Measurements from ENCODE around the gene HMG20A.

DNA sequence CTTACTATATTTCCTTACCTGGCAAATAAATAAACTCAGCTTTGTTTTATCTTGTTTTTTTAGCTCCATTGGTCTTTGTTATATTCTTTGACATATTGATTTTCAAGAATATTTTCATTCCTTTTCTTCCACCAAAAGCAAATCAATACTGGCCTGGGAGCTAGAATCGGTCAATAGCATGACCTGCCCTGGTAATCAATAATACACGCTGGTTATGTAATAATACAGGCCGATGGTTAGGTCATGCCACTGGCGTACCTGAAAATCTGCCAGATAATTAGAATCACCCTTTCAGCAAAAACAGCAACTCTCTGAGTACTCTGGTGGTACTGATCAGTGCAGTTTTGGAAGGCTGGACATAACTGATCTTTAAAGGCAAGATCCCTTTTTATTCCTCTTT lies 40.7 kb upstream of the HMG20A start:
- no peak for TF ChIP-seq POLR2A (IDR thresholded peaks at IDR 0.05)
- TF ChIP-seq, protein P1, sequence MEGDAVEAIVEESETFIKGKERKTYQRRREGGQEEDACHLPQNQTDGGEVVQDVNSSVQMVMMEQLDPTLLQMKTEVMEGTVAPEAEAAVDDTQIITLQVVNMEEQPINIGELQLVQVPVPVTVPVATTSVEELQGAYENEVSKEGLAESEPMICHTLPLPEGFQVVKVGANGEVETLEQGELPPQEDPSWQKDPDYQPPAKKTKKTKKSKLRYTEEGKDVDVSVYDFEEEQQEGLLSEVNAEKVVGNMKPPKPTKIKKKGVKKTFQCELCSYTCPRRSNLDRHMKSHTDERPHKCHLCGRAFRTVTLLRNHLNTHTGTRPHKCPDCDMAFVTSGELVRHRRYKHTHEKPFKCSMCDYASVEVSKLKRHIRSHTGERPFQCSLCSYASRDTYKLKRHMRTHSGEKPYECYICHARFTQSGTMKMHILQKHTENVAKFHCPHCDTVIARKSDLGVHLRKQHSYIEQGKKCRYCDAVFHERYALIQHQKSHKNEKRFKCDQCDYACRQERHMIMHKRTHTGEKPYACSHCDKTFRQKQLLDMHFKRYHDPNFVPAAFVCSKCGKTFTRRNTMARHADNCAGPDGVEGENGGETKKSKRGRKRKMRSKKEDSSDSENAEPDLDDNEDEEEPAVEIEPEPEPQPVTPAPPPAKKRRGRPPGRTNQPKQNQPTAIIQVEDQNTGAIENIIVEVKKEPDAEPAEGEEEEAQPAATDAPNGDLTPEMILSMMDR (IDR thresholded peaks at IDR 0.05), result no peak

All from Peyer's patch (tissue), 4 donors.